ENCODE measurements around the gene PPIE. TPM values are rescaled to one million over a fixed set of nuclear protein-coding genes. Genes with fewer than 3 reads are reported as not detected.
"Not testable (repeated sequence)": the region's sequence is repeated elsewhere in the genome, so short reads cannot be mapped to it uniquely, and the experiment has no call there.

Gene PPIE
- total RNA-seq, 1 experiment from 2014 or later = 62.8 TPM

- H3K27ac ChIP-seq (ENCODE audit: low read depth, low read length, poor library complexity, severe bottlenecking); H3K36me3 ChIP-seq (ENCODE audit: insufficient read depth, low read length, poor library complexity, severe bottlenecking); intact Hi-C loops (cut with micrococcal nuclease; ENCODE audit: unreplicated experiment); DNase-seq (ENCODE audit: low spot score); H3K9me3 ChIP-seq (ENCODE audit: low read depth, low read length, poor library complexity, severe bottlenecking); CTCF ChIA-PET; H3K4me1 ChIP-seq (ENCODE audit: insufficient read depth, low read length, poor library complexity, severe bottlenecking); BruUV-seq (replicated peaks); H3K4me3 ChIP-seq (ENCODE audit: low read depth, low read length, poor library complexity, severe bottlenecking): not testable (repeated sequence)
- POLR2A ChIA-PET (ENCODE audit: low non-redundant PET) = interaction anchor here (0.7 kb wide), 1 partner anchor 49 kb away, joined by 4 read pairs; the partner anchor contains the start of gene PPIE
- peaks cover 28% of the 10 kb centered on the region for H3K27me3 ChIP-seq (replicated peaks; ENCODE audit: insufficient read depth, low read depth, low read length, poor library complexity)
These were observed 48.4 kb downstream of the PPIE start for GRCh38 chr1:39787108-39787375.

- no TSS peak for BruUV-seq (replicated peaks)
- intact Hi-C loops (cut with micrococcal nuclease; ENCODE audit: unreplicated experiment) = no loop called here
- H3K36me3 ChIP-seq (ENCODE audit: insufficient read depth, low read length, poor library complexity, severe bottlenecking) = no peaks in the 10 kb centered on the region
- no peak overlapping the region for H3K27ac ChIP-seq (ENCODE audit: low read depth, low read length, poor library complexity, severe bottlenecking)
- no peak overlapping the region for H3K4me3 ChIP-seq (ENCODE audit: low read depth, low read length, poor library complexity, severe bottlenecking)
- no peaks in the 10 kb centered on the region for H3K9me3 ChIP-seq (ENCODE audit: low read depth, low read length, poor library complexity, severe bottlenecking)
- POLR2A ChIA-PET (ENCODE audit: low non-redundant PET) = interaction anchor here (0.7 kb wide), 1 partner anchor 49 kb away, joined by 4 read pairs; the partner anchor contains the start of gene PPIE
- DNase-seq (ENCODE audit: low spot score) = no peak
- CTCF ChIA-PET = no interaction called here
- no peaks in the 10 kb centered on the region for H3K4me1 ChIP-seq (ENCODE audit: insufficient read depth, low read length, poor library complexity, severe bottlenecking)
- peaks cover 28% of the 10 kb centered on the region for H3K27me3 ChIP-seq (replicated peaks; ENCODE audit: insufficient read depth, low read depth, low read length, poor library complexity)
- TF ChIP-seq EZH2 (IDR thresholded peaks at IDR 0.05; ENCODE audit: borderline replicate concordance, low read depth, low read length, poor library complexity, severe bottlenecking) (no peak), CTCF (conservative IDR thresholded peaks at IDR 0.05; ENCODE audit: low read depth, low read length) (no peak)
These were observed 48.8 kb downstream of the PPIE start for GRCh38 chr1:39787468-39787867.

DNA sequence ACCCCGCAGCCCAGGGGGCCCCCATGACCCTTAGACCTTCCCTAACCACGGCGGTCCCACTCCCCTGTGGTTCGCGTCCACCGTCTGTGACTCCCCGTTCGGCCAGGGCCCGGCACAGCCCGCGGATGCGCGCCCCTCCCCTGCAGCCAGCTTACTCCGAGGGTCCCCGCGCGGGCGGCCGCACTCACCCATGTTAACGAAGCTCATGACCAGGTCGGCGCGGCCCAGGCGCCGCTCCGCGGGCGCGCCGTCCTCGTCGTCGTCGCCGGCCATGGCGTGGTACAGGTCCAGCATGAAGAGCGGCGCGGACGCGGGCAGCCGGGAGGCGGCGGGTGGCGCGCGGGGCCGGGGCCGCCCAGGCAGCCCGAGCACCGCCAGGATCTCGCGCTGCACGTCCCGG, 49.3 kb downstream of the PPIE start:
- H3K27ac ChIP-seq (ENCODE audit: low read depth, low read length, poor library complexity, severe bottlenecking); DNase-seq (ENCODE audit: low spot score); H3K4me1 ChIP-seq (ENCODE audit: insufficient read depth, low read length, poor library complexity, severe bottlenecking); CTCF ChIA-PET; H3K9me3 ChIP-seq (ENCODE audit: low read depth, low read length, poor library complexity, severe bottlenecking); BruUV-seq (replicated peaks); POLR2A ChIA-PET (ENCODE audit: low non-redundant PET); H3K4me3 ChIP-seq (ENCODE audit: low read depth, low read length, poor library complexity, severe bottlenecking); intact Hi-C loops (cut with micrococcal nuclease; ENCODE audit: unreplicated experiment); H3K36me3 ChIP-seq (ENCODE audit: insufficient read depth, low read length, poor library complexity, severe bottlenecking): not testable (repeated sequence)
- peaks cover 28% of the 10 kb centered on the region for H3K27me3 ChIP-seq (replicated peaks; ENCODE audit: insufficient read depth, low read depth, low read length, poor library complexity)

- intact Hi-C loops (cut with micrococcal nuclease; ENCODE audit: unreplicated experiment) = no loop called here
- ChIA-PET CTCF (no interaction called here), POLR2A (ENCODE audit: low non-redundant PET) (no interaction called here)
- Histone ChIP-seq H3K27me3 (replicated peaks; ENCODE audit: insufficient read depth, low read depth, low read length, poor library complexity) (peaks cover 28% of the 10 kb centered on the region), H3K27ac (ENCODE audit: low read depth, low read length, poor library complexity, severe bottlenecking) (no peak overlapping the region), H3K36me3 (ENCODE audit: insufficient read depth, low read length, poor library complexity, severe bottlenecking) (no peaks in the 10 kb centered on the region), H3K9me3 (ENCODE audit: low read depth, low read length, poor library complexity, severe bottlenecking) (no peaks in the 10 kb centered on the region), H3K4me3 (ENCODE audit: low read depth, low read length, poor library complexity, severe bottlenecking) (peak overlapping the region; percentile 43), H3K4me1 (ENCODE audit: insufficient read depth, low read length, poor library complexity, severe bottlenecking) (no peaks in the 10 kb centered on the region)
- no peak for DNase-seq (ENCODE audit: low spot score)
- no TSS peak for BruUV-seq (replicated peaks)
- TF ChIP-seq EZH2 (IDR thresholded peaks at IDR 0.05; ENCODE audit: borderline replicate concordance, low read depth, low read length, poor library complexity, severe bottlenecking) = no peak
- TF ChIP-seq CTCF (conservative IDR thresholded peaks at IDR 0.05; ENCODE audit: low read depth, low read length) = no peak
These were observed 49.7 kb downstream of the PPIE start for GRCh38 chr1:39788426-39788757.
